Gastrocnemius medialis (tissue), 4 donors: ENCODE results near the gene CACNA1H.

Experiments used
- POLR2A ChIP-seq, 2 donors: fragments of 450-650 bp; IDR thresholded peaks; one replicate each; pipeline ENCODE4 v1.6.1; 2017; ENCODE audit warnings: antibody characterized with exemption in 2 of 2, mild to moderate bottlenecking in 2 of 2, moderate library complexity in 2 of 2
- TF ChIP-seq, protein P1 (sequence below), 5 experiments: fragments of 450-650 bp in 3 of 5; fragments of 200-600 bp in 2 of 5; sonication (generic) in 2 of 5; IDR thresholded peaks in 4 of 5; conservative IDR thresholded peaks in 1 of 5; 1 replicate in 4 of 5; 2 replicates in 1 of 5; pipeline ENCODE4 v1.5.1; 2016 to 2019; ENCODE audit warnings: antibody characterized with exemption in 5 of 5, mild to moderate bottlenecking in 3 of 5, moderate library complexity in 3 of 5

DNA sequence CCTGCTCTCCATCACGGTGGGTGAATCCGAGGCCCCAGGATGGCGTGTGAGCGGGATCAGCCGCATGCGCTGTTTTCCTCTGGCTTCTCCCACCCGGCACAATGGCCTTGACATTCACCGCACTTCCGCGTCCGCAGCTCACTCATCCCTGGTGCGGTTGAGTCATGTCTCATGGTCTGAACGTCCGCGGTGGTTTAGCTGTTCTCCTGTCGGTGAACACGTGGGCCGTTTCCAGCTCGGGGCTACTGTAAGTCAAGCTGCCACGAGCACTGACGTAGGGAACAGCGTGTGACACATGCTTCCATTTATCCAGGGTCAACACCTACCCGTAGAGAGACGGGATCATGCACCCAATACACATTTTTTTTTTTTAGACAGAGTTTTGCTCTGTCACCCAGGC, 15.3 kb upstream of the CACNA1H start:
- TF ChIP-seq, protein P1, sequence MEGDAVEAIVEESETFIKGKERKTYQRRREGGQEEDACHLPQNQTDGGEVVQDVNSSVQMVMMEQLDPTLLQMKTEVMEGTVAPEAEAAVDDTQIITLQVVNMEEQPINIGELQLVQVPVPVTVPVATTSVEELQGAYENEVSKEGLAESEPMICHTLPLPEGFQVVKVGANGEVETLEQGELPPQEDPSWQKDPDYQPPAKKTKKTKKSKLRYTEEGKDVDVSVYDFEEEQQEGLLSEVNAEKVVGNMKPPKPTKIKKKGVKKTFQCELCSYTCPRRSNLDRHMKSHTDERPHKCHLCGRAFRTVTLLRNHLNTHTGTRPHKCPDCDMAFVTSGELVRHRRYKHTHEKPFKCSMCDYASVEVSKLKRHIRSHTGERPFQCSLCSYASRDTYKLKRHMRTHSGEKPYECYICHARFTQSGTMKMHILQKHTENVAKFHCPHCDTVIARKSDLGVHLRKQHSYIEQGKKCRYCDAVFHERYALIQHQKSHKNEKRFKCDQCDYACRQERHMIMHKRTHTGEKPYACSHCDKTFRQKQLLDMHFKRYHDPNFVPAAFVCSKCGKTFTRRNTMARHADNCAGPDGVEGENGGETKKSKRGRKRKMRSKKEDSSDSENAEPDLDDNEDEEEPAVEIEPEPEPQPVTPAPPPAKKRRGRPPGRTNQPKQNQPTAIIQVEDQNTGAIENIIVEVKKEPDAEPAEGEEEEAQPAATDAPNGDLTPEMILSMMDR (IDR thresholded peaks at IDR 0.05 in 4 of 5, conservative IDR thresholded peaks at IDR 0.05 in 1 of 5) = no peak
- TF ChIP-seq POLR2A (IDR thresholded peaks at IDR 0.05) = no peak
